NCI-H524 (cell line): Measurements from ENCODE around the gene RTKN.
"Not testable (repeated sequence)": the region's sequence is repeated elsewhere in the genome, so short reads cannot be mapped to it uniquely, and the experiment has no call there.

Source experiments
- DNase-seq, 2 experiments: peaks; one replicate each; lab custom pipeline; 2025; lab: John Stamatoyannopoulos, UW

Gene RTKN

GRCh38 chr2:74441690-74442482 is at the start of gene RTKN:
Gene RTKN, minus strand, starts transcription at chr2:74441937. Its CDS starts 121 bp downstream, at chr2:74441816.
- peak in 1 of 2 experiments; percentile 45 for DNase-seq

DNA sequence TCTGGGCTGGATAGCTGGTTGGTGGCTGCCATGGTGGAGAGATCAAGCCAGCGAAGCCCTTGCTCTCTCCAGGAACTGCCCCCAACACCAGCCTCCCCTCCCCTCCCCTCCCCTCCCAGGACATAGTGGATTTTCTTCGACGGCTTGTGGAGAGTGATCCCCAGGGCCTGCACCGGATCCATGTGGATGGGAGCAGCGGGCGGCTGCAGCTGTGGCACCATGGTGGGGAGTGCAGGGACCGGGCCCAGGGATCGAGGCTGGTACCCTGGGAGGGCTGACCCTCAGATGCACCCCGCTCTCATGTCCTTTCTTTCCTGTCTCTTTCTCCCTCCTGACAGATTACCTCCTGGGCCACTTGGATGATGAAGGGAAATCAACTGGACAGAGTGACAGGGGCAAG is 48.2 kb upstream of the RTKN start:
- no peak for DNase-seq

GRCh38 chr2:74488643-74489481 is 47.1 kb upstream of the RTKN start:
- DNase-seq: no peak

GRCh38 chr2:74486141-74486540 is 44.4 kb upstream of the RTKN start:
- DNase-seq: no peak

- DNase-seq: not testable (repeated sequence)
Measured at GRCh38 chr2:74483675-74484164, 42.0 kb upstream of the RTKN start.

GRCh38 chr2:74482801-74483674 is 41.3 kb upstream of the RTKN start, which contains the start of the genes CCDC142 and TTC31:
Gene CCDC142, minus strand, starts transcription at chr2:74482998. Its CDS starts 161 bp downstream, at chr2:74482837.
Gene TTC31, plus strand, starts transcription at chr2:74483081. Its CDS starts 15 bp downstream, at chr2:74483096.
- DNase-seq: peak; percentile 93 to 94

GRCh38 chr2:74481961-74482800 is 40.4 kb upstream of the RTKN start:
- DNase-seq: peak; percentile 64 to 75

DNA sequence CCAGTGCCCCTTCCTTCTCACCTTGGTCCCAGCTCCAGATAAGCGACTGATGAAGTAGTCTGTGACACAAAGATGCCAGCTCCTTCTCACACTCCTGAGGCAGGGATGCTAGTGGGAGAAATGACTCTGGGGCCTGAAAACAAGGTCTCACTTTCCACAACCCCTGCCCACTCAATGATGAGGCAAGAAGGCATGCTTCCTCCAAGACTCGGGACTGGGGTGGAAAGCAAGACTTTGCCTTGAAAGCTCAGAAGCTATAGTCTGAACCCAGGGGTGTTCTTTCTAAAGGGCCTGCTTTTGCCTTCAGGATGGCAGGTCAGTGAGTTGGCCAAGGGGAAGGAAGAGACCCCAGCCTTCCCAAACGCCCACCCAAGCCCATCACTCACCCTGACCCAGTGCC is 39.7 kb upstream of the RTKN start:
- DNase-seq: no peak

- DNase-seq: no peak
Measured at GRCh38 chr2:74474899-74475298, 33.2 kb upstream of the RTKN start.

- DNase-seq: no peak
Measured at GRCh38 chr2:74474481-74474880, 32.7 kb upstream of the RTKN start.

GRCh38 chr2:74472945-74473258 is 31.2 kb upstream of the RTKN start:
- DNase-seq: peak in 1 of 2 experiments; percentile 39

DNA sequence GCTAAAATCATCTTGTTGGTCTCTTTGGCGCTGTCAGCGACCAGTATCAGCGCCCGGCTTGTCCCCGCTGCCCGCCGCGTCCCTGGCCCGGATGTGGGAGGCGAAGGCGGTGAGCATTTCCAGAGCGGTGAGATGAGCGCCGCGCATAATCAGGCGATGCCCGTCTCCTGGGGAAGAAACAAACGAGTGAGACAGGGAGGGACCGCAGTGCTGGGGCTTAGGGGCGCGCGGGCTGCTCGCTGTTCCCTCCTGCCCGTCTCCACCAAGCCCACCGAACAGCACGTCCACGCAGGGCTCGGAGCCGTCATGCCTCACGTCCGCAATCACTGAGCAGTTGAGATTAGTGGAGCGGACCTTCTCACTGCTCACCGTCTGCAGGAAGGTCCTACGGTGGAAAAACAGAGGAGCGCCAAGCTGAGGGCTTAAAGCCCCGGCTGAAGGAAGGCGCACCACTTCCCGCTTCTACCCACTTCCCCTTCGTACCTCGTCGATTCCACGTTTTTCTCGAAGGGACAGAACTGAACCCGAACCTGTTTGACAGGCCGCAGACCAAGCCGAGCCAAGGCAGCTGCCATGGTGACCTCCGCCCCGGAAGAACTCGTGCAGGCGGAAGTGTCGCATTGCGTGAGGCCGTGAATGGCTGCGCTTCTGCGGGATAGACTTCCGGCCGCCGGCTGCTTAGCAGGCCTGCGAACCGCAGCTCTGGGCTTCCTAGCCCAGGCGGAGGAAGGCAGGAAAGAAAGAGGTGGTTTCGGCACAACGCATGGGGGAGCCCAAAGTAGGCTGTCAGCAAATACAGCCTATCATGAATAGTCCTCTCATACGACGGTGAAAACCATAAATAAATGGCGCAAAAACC is 30.6 kb upstream of the RTKN start, which contains the start of gene MRPL53:
Gene MRPL53 (minus strand): TSS at position 595 of the 859 bp plus-strand sequence. CDS start 20 bp downstream, at position 575.
- DNase-seq: peak; percentile 74 to 93

GRCh38 chr2:74471332-74472065 is 29.8 kb upstream of the RTKN start:
- DNase-seq: no peak

- DNase-seq: not testable (repeated sequence)
Measured at GRCh38 chr2:74470742-74471141, 29.0 kb upstream of the RTKN start.

GRCh38 chr2:74464406-74464805 is 22.7 kb upstream of the RTKN start:
- peak in 1 of 2 experiments; percentile 10 for DNase-seq

DNA sequence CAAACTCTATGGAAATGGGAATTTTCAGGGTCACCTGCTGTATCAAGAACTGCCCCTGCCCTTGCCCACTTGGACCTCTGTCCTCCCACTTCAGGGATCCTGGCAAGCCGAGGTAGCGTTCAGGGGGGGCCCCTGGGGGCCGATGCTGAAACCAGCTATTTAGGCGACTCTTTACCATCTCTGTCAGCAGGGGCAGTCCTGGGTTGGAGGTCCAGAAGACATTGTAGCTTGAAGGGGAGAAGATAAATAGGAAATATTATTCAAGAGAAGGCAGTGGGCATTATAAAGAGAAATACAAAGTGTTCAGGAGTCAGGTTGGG is 21.0 kb upstream of the RTKN start:
- DNase-seq: no peak

GRCh38 chr2:74462054-74462785 is 20.5 kb upstream of the RTKN start:
- DNase-seq: no peak
